Esophagus mucosa (tissue), 1 donor: ENCODE measurements around the gene SSBP3. TPM values are rescaled to one million over a fixed set of nuclear protein-coding genes. Genes with fewer than 3 reads are reported as not detected.
"Not testable (repeated sequence)": the region's sequence is repeated elsewhere in the genome, so short reads cannot be mapped to it uniquely, and the experiment has no call there.

ENCODE experiments used
- ATAC-seq: fragments of 200-7000 bp; cut with Tn5 transposase; one replicate; pipeline ENCODE4 v1.9.1; 2020
- total RNA-seq: library from RNA; stranded (reverse); gene quantifications from one replicate; pipeline ENCODE4 v1.2.4, GENCODE V29; 2023
- donor health status: DM: yes; HTN: yes; CAD: no.

SSBP3 gene
- 39.3 TPM for total RNA-seq

DNA sequence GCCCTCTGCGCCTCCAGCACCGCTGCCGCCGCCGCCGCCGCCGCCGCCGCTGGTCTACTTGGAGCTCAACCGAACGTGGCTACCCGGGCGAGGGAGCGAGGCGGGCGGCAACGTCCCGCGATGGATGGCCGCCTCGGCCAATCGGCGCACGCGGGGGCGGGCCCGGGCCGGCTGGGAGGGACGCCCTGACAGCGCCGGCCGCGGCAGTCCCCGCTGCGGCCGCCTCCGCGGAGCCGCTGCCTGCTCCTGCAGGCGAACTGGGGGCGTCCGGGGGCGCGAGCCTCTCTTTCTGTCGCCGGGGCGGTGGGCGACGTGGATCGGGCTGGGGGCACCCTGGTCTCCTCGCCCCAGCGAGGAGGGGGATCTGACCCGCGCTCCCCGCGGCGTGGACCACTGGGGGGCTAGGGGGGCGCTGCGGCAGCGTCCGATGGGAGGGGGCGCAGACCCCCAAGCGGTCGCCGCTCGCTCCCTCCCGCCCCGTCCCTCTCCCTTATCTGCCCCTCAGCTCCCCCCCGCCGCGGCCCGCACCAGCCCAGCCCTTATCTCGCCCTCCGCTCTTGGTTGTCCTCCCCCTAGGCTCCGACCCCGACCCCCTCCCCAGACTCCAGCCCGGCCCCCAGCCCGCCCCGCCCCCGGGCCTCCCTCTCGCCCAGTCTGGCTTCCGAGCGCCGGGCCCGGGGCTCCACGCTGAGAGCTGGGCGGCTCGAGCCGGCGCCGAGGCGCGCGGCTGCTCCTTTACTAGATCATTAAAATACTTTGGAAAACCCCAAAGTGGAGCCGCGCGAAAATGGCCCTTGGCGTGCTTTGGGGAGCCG, at the start of gene SSBP3:
SSBP3 (minus strand) TSS at position 56 of the 815 bp plus-strand sequence.
- ATAC-seq, result peak; percentile 93

DNA sequence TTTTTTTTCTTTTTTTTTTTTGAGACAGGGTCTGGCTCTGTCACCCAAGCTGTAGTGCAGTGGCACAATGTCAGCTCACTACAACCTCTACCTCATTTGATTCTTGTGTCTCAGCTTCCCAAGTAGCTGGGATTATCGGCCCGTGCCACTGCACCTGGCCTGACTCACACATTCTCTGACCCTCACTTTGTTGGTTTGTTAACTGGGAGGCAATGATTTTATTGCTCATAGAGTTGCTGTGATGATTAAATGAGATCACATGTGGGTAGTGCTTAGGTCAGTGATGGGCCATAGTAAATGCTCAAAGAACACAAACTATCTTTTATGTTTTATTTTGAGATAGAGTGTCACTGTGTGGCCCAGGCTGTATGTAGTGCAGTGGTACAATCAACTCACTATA, 47.3 kb upstream of the SSBP3 start:
- ATAC-seq, result no peak

DNA sequence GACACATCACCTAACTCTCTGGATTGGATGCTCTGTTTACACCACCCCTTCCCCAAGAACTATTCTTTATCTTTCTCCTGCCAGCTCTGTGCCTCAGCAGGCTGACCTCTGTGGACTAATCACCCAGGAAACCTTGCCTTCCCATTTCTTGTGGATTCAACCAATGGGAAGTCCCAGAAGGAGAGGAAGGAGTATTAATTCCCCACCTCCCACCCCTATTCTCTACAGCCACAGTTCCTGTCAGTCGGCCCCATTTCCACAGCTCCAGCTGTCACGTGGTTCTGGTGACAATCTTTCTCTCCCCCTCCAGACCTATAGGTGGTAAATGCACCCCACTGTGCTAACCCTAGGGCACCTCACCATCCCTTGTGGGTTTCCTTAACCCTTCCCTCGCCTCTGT, 46.8 kb upstream of the SSBP3 start:
- ATAC-seq, result no peak

DNA sequence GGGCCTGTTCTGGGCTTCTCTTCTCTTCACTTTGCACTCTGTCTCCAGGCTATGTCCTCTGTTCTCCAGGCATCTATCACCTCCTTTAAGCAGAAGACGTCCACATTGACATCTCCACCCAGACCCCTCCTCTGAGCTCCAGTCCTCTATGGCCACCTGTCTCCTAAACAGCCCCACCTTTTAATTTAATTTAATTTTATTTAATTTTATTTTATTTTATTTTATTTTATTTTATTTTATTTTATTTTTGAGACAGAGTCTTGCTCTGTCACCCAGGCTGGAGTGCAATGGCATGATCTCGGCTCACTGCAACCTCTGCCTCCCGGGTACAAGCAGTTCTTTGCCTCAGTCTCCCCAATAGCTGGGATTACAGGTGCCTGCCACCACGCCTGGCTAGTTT, 43.2 kb upstream of the SSBP3 start:
- not testable (repeated sequence) for ATAC-seq

DNA sequence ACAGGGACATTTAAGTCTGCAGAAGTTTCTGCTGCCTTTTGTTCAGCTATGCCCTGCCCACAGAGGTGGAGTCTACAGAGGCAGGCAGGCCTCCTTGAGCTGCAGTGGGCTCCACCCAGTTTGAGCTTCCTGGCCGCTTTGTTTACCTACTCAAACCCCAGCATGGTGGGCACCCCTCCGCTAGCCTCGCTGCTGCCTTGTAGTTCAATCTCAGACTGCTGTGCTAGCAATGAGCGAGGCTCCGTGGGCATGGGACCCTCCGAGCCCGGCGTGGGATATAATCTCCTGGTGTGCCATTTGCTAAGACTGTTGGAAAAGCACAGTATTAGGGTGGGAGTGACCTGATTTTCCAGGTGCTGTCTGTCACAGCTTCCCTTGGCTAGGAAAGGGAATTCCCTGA, 42.6 kb upstream of the SSBP3 start:
- not testable (repeated sequence) for ATAC-seq

DNA sequence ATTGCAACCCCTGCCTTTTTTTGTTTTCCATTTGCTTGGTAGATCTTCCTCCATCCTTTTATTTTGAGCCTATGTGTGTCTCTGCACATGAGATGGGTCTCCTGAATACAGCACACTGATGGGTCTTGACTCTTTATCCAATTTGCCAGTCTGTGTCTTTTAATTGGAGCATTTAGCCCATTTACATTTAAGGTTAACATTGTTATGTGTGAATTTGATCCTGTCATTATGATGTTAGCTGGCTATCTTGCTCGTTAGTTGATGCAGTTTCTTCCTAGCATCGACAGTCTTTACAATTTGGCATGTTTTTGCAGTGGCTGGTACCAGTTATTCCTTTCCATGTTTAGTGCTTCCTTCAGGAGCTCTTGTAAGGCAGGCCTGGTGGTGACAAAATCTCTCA, 40.9 kb upstream of the SSBP3 start:
- ATAC-seq, result not testable (repeated sequence)

DNA sequence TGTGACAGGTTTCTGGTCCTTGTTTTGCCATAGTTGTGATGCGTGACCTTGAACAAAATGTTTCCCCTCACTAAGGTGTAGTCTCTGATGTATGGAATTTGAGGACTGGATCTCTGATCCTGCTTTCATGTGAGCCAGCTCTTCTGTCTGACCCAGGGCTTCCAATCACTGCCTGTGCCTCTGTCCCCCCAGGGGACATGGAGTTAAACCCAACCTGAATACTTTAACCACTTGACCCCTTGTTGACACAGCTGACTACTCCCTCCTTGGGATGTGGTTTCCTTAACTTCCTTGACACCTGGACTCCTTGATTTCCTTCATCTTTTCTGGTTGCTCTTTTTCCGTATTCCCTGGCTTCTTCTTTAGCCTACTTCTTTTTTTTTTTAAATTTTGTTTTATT, 36.0 kb upstream of the SSBP3 start:
- ATAC-seq, result no peak

DNA sequence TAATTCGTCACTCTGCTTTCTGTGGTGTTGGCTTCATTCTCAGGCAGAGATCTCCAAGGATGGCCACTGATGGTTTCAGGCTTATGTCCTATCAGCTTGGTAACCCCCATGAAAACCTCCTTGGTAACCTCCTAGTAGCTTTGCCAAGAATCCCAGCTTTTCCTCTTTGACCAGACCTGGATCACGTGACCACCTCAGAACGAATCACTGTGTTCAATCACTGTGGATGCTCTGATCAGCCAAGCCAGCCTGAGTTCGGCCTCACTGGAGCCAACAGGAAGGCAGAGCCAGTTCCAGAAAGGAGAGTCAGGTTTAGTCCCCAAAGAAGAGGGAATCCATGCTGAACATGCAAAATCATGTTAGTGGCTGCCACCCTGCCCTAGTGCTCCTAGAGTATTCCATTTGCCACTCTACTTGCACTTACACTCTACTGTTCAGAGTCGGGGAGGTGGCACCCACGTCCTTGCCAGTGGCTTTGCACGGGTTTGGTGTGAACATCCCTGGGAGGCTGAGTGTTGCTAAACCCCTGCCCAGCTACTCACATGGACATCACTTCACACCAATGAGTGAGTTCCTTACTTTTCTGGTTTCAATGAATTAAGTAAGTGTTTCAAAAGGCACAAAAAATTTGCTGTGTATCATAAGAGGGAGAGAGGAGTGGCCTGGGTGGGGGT, 33.5 kb upstream of the SSBP3 start:
- no peak for ATAC-seq

DNA sequence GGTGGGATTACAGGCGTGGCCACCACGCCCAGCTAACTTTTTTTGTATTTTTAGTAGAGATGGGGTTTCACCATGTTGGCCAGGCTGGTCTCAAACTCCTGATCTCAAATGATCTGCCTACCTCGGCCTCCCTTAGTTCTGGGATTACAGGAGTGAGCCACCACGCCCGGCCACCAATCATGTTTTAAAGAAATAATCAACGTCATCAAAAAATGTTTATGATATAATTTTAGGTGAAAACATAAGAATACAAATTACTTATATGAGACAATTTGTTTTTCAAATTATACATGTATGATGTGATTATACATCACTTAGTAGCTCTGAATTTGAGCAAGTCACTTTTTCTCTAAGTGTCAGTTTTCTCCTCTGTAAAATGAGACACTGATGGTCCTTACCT, 31.6 kb upstream of the SSBP3 start:
- ATAC-seq, result no peak

DNA sequence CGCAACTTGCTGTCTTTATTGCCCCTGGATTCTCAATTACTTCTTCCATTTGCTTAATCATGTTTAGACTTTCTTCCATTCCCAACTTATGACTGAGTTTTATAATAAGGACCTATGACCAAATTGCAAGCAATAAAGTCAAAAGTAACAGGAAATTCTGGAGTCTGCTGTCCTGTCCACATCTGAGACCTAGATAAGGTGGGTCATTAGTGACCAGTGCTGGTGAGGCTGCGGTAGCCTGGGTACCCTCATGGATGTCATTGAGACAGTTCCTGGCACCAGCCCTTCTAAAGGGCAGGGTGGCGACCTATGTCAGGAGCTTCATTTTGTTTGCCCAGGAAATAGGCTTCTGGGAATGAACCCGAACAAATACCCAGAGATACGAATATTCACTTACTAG, 30.6 kb upstream of the SSBP3 start:
- no peak for ATAC-seq

DNA sequence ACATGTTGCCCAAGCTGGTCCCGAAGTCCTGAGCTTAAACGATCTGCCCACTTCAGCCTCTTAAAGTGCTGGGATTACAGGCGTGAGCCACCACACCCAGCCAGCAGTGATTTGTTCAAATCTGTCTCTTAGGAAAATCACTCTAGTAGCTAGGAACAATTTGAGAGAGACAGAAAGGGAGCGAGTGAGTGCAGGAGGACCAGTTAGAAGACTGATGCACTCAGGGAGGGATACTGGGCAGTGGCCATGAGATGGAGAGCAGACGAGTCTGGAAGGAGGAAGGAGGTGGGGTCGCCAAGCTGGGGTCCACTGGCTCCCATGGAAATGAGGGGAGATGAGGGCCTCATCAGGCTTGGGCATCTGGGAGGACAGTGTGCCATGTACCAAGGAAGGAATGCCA, 23.6 kb upstream of the SSBP3 start:
- ATAC-seq, result no peak

DNA sequence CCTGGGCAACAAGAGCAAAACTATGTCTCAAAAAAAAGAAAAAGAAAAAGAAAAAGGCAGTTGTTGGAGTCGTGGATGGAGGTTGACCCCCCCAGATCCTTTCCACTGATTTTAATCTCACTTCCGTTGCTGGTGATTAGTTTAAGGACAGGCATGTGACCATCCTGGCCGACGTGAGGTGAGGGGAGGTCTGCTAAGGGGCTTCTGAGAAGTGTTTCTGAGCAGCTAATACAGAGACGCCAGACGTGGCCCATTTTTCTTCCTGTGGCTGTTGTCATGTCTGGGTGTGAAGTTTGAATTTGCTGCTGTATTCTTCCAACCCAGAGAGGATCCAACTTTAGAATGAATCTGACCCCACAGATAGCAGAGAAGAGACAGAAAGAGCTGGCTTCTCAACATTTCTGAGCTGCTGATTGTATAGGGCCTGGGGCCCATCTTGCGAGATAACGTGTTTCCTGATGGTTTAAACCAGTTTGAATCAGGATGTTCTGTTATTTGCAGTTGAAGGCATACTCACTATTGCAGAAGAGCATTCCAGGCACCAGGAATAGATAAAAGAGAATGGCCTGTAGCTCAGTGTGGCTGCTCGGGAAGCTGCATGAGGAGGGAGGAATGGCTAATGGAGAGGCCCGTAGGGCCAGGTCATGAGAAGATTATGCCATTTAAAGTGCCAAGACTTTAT, 22.8 kb upstream of the SSBP3 start:
- ATAC-seq, result no peak

DNA sequence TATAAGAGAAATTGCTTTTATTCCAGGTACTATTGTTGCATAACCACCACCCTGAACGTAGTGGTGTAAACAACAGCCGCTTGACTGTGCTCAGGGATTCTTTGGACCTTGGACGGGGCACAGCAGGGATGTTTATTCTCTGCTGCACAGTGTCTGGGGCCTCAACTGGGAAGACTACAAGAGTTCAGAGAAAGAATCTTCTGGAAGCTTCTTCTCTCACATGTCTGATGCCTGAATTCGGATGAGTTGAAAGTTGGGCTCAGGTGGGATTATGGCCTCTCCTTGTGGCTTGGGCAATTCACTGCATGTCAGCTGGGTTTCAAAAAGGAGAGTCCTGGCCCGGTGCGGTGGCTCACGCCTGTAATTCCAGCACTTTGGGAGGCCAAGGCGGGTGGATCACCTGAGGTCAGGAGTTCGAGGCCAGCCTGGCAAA, 19.0 kb upstream of the SSBP3 start:
- ATAC-seq, result no peak

DNA sequence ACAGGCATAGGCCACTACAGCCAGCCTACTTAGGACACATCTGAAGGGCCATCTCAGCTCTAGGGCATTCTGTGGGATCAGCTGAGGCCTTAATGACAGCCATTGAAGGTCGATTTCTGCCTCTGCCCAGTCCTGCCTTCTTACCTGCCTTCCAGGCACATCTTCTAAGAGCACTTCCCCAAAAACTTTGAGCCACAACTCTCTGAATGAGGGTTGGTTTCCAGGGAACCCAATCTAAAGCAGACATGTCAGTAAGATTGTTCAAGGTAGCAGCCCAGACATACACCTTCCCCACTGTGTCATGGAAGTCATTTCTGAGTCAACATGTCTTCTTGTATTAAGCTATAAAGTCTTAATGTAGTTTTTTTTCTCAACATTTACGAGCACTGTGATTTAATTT, 18.2 kb upstream of the SSBP3 start:
- ATAC-seq, result no peak

DNA sequence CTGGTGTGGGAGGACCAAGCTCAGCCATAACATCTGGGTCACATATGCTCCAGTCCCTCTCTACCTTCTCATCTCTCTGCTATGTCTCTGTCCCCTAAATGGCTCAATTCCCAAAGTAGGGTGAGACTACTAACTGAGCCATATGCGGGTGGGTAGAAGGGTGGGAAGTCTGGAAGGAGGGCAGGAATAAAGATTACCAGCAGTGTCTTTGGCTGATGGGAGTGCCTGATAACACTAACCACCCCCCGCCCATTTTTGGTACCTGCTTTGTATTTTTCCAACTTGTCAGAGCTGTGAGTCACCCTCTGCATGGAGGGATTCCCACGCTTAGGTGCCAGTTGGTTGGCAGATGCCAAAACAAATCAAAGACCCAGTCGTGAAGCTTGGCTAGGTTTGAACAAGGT, 14.9 kb upstream of the SSBP3 start:
- peak; percentile 83 for ATAC-seq

DNA sequence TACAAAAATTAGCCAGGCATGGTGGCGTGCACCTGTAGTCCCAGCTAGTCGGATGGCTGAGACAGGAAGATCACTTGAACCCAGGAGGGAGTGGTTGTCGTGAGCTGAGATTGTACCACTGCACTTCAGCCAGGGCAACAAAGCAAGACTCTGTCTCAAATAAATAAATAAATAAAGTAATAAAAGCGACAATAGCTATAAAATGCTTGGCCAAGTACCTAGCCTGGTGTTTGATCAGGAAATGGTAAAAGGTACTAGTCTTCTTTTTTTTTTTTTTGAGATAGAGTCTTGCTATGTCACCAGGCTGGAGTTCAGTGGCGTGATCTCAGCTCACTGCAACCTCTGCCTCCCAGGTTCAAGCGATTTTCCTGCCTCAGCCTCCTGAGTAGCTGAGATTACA, 12.4 kb upstream of the SSBP3 start:
- ATAC-seq, result not testable (repeated sequence)

DNA sequence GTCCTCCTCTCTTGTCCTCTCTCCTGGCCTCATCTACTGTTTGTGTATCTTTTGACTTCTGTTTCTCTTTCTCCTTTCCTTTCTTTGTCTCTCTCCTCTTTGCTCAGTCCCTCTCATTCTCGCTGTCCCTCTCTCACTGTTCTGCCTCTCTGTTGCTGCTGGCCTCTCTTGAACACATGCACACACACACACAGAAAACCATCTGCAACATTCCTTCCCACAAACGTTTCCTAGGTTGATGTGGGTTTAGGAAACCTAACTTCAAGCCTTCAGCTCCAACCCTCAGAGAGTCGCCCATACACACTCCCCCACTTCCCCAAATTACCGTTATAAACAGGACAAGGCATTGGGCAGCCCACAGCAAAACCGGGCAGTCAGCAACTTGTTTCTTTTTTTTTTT, 10.9 kb upstream of the SSBP3 start:
- no peak for ATAC-seq

DNA sequence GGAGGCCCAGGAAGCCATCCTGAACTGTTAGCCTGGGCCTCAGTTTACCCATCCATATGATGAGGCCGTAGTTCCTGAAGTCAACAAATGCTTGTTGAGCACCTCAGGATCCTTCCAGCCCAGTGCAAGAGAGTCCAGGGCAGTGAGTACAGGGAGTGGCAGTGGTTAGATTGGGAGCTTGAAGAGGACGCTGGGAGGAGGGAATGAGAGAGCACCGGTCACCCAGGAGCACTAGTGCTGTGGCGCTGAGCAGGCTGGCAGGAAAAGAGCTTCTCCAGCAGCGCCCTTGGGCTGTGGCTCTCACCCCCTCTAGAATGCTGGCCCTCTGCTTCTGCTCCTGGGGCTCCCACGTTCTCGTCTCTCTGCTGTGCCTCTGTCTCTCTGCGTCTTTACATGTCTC, 10.2 kb upstream of the SSBP3 start:
- no peak for ATAC-seq

DNA sequence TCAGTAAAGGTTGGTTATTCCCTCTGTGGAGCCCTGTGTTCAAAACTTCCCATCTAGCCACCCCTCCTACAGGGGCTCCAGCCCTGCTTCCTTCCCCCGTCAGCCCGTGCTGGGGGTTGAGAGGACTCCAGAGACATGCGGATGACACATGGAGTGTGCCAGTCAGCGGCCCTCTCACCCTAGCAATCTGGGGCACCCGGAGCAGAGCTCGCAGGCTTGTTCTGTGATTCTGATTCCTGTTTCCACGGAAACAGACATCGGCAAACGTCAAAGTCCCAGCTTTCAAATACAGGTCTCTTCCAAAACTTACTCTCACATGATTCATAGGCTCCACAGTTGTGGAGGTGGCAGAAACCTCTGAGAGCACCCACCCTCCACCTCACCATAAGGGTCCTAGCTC, 9.8 kb upstream of the SSBP3 start:
- no peak for ATAC-seq

DNA sequence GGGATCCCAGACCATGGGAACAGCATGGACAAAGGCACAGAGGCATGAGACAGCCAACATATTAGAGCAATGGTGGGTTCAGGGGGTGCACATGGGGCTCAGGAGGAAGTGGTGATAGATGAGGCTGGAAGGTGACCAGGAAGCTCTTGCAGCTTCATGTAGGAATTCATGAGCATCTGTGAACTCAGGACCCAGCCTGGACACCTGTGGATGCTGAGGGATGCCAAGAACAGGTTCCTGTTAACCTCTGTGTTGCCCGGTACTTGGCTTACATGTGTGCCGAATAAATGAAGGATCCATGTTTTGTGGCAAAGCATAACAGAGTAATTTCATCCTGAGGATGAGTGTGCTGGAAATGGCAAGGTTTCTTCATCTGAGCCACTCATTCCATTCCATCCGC, 9.3 kb upstream of the SSBP3 start:
- no peak for ATAC-seq

DNA sequence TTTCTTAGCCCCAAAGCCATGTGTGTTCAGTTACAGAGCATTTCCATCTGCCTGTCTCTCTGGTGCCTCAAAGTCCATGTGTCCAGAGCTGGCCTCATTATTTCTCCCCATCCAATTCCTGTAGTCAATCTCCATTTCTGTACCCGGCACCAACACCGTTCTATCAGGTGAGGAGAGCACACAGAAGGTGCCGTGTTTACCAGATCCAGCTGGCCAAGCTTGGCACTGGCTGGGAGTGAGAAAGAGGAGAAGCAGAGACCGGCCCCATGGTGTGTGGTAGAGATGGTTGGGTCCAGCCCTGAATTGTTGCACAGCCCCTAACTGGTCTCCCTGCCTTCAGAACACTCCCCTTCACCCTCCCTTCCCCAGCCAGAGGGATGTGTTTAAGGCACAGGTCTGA, 7.5 kb upstream of the SSBP3 start:
- ATAC-seq, result no peak

DNA sequence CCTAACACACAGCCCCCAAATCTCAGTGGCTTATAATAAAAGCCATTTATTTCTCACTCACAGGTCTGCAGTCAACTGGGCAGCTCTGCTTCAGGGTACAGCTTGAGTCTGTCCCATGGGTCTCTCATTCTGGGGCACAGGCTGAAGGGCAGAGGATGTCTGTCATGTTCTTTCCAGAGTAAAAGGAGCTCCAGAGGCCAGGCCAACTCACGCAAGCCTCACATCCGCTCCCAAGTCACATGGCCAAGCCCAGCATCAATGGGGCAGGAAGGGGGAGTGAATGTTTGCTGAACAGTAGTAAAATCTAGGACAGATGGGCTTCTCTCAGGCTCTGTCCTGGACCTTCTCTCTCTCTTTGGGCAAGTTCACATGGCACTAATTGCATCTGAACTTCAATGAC, 7.1 kb upstream of the SSBP3 start:
- ATAC-seq, result peak; percentile 27

DNA sequence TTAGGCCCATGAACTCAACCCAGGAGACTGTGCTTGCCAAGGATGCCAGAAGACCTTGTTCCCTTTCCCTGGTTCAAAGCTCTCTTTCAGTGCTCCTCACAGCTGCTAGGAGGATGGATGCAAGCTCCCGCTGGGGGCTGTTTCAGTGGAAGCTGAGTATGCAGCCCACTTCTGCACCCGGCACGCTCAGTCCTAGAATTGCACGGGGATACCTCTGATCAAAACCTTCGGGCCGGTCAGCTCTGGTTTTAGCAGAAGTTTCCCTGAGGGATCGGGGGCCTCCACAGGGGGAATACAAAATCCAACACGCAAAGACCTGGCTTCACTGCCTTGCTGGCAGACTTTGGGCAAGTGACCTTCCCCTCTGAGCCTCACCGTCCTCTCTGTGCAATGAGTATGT, 4.2 kb upstream of the SSBP3 start:
- no peak for ATAC-seq
